Endothelial cell (in vitro differentiated cells): ENCODE measurements around the gene KHDC4. TPM values are rescaled to one million over a fixed set of nuclear protein-coding genes. Genes with fewer than 3 reads are reported as not detected.
A peak's percentile ranks its signal among the peaks of the same experiment; 100 is the strongest.

Experiments
- DNase-seq: peaks from one replicate; pipeline ENCODE4 v3.0.0; 2021; ENCODE audit warnings: low spot score
- H3K27ac Mint-ChIP-seq: one replicate; pipeline ENCODE4 v1.8.0; 2021; ENCODE audit warnings: mixed read lengths, inconsistent platforms; ENCODE audit not compliant: unreplicated experiment
- H3K27me3 Mint-ChIP-seq: one replicate; pipeline ENCODE4 v1.8.0; 2021; ENCODE audit warnings: mild to moderate bottlenecking, moderate library complexity, mixed read lengths, inconsistent platforms; ENCODE audit not compliant: unreplicated experiment
- H3K36me3 Mint-ChIP-seq: one replicate; pipeline ENCODE4 v1.8.0; 2021; ENCODE audit warnings: mild to moderate bottlenecking, low read depth, mixed read lengths, inconsistent platforms; ENCODE audit not compliant: unreplicated experiment
- H3K4me1 Mint-ChIP-seq: one replicate; pipeline ENCODE4 v1.8.0; 2021; ENCODE audit warnings: mild to moderate bottlenecking, mixed read lengths, inconsistent platforms; ENCODE audit not compliant: unreplicated experiment
- H3K4me3 Mint-ChIP-seq: one replicate; pipeline ENCODE4 v1.8.0; 2021; ENCODE audit warnings: mild to moderate bottlenecking, mixed read lengths, inconsistent platforms; ENCODE audit not compliant: unreplicated experiment
- H3K9me3 Mint-ChIP-seq: one replicate; pipeline ENCODE4 v1.8.0; 2021; ENCODE audit warnings: mixed read lengths, inconsistent platforms; ENCODE audit not compliant: unreplicated experiment
- CTCF ChIP-seq: fragments of 200-600 bp; sonication (generic); IDR thresholded peaks from one replicate; pipeline ENCODE4 v1.5.0; 2021; ENCODE audit warnings: antibody characterized with exemption; ENCODE audit not compliant: unreplicated experiment
- total RNA-seq: library from RNA; stranded (reverse); fragmentation: NEBNext Ultra II Directional; extraction: Animal tissue kit (Norgen Biotek cat#: 25700); gene quantifications from one replicate; pipeline ENCODE4 v1.2.1, GENCODE V29; 2021; ENCODE audit not compliant: unreplicated experiment

KHDC4 gene
- total RNA-seq, 1 donor from 2014 or later, result 42.6 TPM

GRCh38 chr1:155940993-155941844 lies 7.0 kb upstream of the KHDC4 start, which contains the start of gene RXFP4:
Gene RXFP4, plus strand, starts transcription at chr1:155941638. Its CDS starts 72 bp downstream, at chr1:155941710.
- H3K27me3 Mint-ChIP-seq, result peaks cover 22% of the 10 kb centered on the region
- TF ChIP-seq CTCF, result no peak
- peak within 1 kb of the TSS; percentile 76 for H3K4me3 Mint-ChIP-seq
- H3K27ac Mint-ChIP-seq, result peak within 1 kb of the TSS; percentile 97
- peaks cover 3% of the 10 kb centered on the region for H3K36me3 Mint-ChIP-seq
- peak; percentile 38 for DNase-seq
- peaks cover 55% of the 10 kb centered on the region for H3K4me1 Mint-ChIP-seq
- H3K9me3 Mint-ChIP-seq, result no peaks in the 10 kb centered on the region

DNA sequence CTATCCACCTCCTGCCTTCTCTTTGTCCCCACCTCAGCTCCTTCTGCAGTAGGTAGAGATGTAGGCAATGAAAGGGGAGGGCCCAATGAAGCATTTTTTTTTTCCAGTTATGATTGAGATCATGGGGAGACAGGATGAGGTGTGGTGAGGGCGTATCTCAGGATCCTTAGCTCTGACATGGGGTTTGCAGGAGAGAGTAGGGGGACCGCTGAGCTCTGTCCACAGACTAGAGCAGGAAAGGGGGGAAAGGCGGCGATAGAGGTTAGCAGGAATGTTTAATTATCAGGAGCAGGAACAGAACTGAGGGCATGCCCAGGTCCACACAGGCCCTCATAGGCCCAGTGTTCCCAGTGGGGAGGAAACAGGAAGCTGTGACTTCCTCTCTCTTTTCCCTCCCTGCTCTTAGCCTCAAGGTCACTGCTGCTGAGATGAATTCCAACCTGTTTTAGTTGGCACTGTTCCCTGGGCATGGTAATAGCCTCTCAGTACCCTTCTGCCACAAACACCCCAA lies 6.3 kb upstream of the KHDC4 start:
- Mint-ChIP-seq H3K27ac (peak overlapping the region; percentile 97), H3K36me3 (no peaks in the 10 kb centered on the region), H3K4me3 (peak overlapping the region; percentile 76), H3K4me1 (peaks cover 52% of the 10 kb centered on the region), H3K27me3 (peaks cover 22% of the 10 kb centered on the region), H3K9me3 (no peaks in the 10 kb centered on the region)
- TF ChIP-seq CTCF, result no peak
- peak; percentile 48 for DNase-seq

DNA sequence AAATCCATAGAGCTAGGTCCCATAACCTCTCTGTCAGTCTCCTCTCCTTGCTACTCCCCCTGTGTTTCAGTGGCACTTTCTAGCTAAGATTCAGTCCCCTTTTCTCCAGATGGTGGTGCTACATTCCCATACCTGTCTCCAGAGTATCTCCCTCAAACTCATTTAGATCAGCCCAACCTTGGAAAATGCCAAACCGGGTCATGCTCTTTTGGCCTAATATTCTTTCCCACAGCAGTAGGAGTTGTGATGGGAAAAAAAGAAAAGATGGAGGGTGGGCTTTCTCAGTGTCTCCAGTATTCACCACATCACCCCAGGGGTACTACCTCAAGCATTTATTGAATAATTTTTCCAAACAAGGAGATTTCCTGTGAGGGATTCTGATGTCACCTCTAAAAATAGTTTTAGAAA lies 4.0 kb upstream of the KHDC4 start:
- Mint-ChIP-seq H3K4me3 (peak overlapping the region; percentile 60), H3K27ac (peak overlapping the region; percentile 24)

DNA sequence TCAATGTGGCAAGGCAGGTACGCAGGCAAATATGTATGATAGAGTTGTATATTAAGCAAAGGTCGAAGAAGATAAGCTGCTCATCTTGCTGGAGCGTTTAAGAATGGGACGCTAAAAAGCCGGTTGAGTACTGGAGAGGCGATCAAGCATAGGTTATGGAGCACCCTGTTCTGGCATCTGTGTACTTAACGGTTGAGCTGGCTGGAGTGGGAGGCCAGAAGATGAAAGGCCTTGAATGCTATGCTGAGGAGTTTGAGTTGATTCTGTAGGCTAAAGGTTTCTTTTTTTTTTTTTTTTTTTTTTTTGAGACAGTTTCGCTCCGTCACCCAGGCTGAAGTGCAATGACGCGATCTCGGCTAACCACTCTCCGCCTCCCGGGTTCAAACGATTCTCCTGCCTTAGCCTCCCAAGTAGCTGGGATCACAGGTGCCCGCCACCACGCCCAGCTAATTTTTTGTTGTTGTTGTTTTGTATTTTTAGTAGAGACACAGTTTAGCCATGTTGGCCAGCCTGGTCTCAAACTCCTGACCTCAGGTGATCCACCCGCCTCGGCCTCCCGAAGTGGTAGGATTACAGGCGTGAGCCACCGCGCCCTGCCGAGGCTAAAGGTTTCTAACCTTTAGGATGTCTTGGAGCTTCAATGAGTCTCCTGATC lies 850 bp upstream of the KHDC4 start:
- H3K9me3 Mint-ChIP-seq, result no peaks in the 10 kb centered on the region
- peaks cover 33% of the 10 kb centered on the region for H3K4me1 Mint-ChIP-seq
- no peak overlapping the region for H3K4me3 Mint-ChIP-seq
- DNase-seq, result no peak
- H3K36me3 Mint-ChIP-seq, result peaks cover 11% of the 10 kb centered on the region
- no peaks in the 10 kb centered on the region for H3K27me3 Mint-ChIP-seq
- no peak for TF ChIP-seq CTCF
- no peak overlapping the region for H3K27ac Mint-ChIP-seq

More for the DNA sequence above, 4.0 kb upstream of the KHDC4 start:
- Mint-ChIP-seq H3K4me1 (peaks cover 43% of the 10 kb centered on the region), H3K36me3 (no peaks in the 10 kb centered on the region), H3K27me3 (peaks cover 14% of the 10 kb centered on the region), H3K9me3 (no peaks in the 10 kb centered on the region)
- DNase-seq, result peak; percentile 50
- TF ChIP-seq CTCF, result peak; percentile 13
